ENCODE measurements around the gene LAPTM4A. TPM values are rescaled to one million over a fixed set of nuclear protein-coding genes. Genes with fewer than 3 reads are reported as not detected.

LAPTM4A gene
- total and polyA plus RNA-seq, 2 experiments from 2014 or later = 255 to 455 TPM

- H4K20me1 ChIP-seq (ENCODE audit: insufficient read depth, poor library complexity, severe bottlenecking) = peaks cover 41% of the 10 kb centered on the region
- H3K79me2 ChIP-seq = peaks cover 60% of the 10 kb centered on the region
- H3K9me3 ChIP-seq (ENCODE audit: low read depth) = no peaks in the 10 kb centered on the region
- no peak for DNase-seq (ENCODE audit: low spot score)
- no peak overlapping the region for H2AFZ ChIP-seq
- H3K27ac ChIP-seq = no peak overlapping the region
- H3K4me3 ChIP-seq = no peak overlapping the region
- H3K4me1 ChIP-seq (ENCODE audit: insufficient read depth) = no peaks in the 10 kb centered on the region
- H3K4me2 ChIP-seq = no peak overlapping the region
- TF ChIP-seq EZH2 (IDR thresholded peaks at IDR 0.05; ENCODE audit: borderline replicate concordance) = no peak
- TF ChIP-seq, protein P1, sequence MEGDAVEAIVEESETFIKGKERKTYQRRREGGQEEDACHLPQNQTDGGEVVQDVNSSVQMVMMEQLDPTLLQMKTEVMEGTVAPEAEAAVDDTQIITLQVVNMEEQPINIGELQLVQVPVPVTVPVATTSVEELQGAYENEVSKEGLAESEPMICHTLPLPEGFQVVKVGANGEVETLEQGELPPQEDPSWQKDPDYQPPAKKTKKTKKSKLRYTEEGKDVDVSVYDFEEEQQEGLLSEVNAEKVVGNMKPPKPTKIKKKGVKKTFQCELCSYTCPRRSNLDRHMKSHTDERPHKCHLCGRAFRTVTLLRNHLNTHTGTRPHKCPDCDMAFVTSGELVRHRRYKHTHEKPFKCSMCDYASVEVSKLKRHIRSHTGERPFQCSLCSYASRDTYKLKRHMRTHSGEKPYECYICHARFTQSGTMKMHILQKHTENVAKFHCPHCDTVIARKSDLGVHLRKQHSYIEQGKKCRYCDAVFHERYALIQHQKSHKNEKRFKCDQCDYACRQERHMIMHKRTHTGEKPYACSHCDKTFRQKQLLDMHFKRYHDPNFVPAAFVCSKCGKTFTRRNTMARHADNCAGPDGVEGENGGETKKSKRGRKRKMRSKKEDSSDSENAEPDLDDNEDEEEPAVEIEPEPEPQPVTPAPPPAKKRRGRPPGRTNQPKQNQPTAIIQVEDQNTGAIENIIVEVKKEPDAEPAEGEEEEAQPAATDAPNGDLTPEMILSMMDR (IDR thresholded peaks at IDR 0.05; ENCODE audit: poor library complexity) = no peak
- no peak for TF ChIP-seq EZH2phosphoT487 (IDR thresholded peaks at IDR 0.05; ENCODE audit: low read depth, severe bottlenecking, unreplicated experiment)
- WGBS (ENCODE audit: low lambda C conversion rate, missing lambda C conversion rate) = 73% methylated on average over 2 of the region's 2 CpGs
- no peaks in the 10 kb centered on the region for H3K27me3 ChIP-seq
- peaks cover 9% of the 10 kb centered on the region for H3K36me3 ChIP-seq (replicated peaks; ENCODE audit: insufficient read depth, low read depth)
- no peaks in the 10 kb centered on the region for H3K9me2 ChIP-seq (replicated peaks; ENCODE audit: insufficient read depth)
Observed at GRCh38 chr2:20034821-20035220, 16.6 kb downstream of the LAPTM4A start.

DNA sequence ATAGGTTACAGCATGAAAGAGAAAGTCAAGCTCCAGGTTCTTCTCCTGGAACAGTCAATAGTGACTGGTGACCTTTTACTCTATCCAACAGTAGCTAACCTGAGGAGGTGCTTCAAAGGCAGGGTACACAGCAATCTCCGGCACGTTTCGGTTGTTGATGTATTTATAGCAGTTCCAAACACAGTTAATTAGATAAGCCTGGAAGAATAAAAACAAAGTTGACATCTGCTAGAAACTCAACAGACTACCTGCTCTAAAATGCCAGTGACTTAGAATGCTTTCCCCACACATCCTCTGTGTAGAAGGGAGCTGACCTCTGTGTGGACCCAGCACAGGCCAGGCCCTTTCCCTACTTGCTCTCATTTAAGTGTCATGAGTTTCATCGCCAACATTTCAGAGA lies 17.2 kb downstream of the LAPTM4A start:
- TF ChIP-seq, protein P1 (IDR thresholded peaks at IDR 0.05; ENCODE audit: poor library complexity) = no peak
- TF ChIP-seq EZH2phosphoT487 (IDR thresholded peaks at IDR 0.05; ENCODE audit: low read depth, severe bottlenecking, unreplicated experiment) (no peak), EZH2 (IDR thresholded peaks at IDR 0.05; ENCODE audit: borderline replicate concordance) (no peak)
- Histone ChIP-seq H3K4me1 (ENCODE audit: insufficient read depth) (no peaks in the 10 kb centered on the region), H3K9me2 (replicated peaks; ENCODE audit: insufficient read depth) (no peaks in the 10 kb centered on the region), H3K9me3 (ENCODE audit: low read depth) (no peaks in the 10 kb centered on the region), H4K20me1 (ENCODE audit: insufficient read depth, poor library complexity, severe bottlenecking) (peaks cover 36% of the 10 kb centered on the region), H3K27me3 (no peaks in the 10 kb centered on the region), H3K27ac (no peak overlapping the region), H3K4me3 (no peak overlapping the region), H3K36me3 (replicated peaks; ENCODE audit: insufficient read depth, low read depth) (peaks cover 9% of the 10 kb centered on the region), H3K79me2 (peaks cover 58% of the 10 kb centered on the region), H2AFZ (no peak overlapping the region), H3K4me2 (no peak overlapping the region)
- no peak for DNase-seq (ENCODE audit: low spot score)
- 64% methylated on average over 4 of the region's 4 CpGs for WGBS (ENCODE audit: low lambda C conversion rate, missing lambda C conversion rate)

- H3K79me2 ChIP-seq = peaks cover 51% of the 10 kb centered on the region
- no peaks in the 10 kb centered on the region for H3K27me3 ChIP-seq
- DNase-seq (ENCODE audit: low spot score) = no peak
- no peak overlapping the region for H3K4me2 ChIP-seq
- no peak overlapping the region for H3K27ac ChIP-seq
- peaks cover 30% of the 10 kb centered on the region for H4K20me1 ChIP-seq (ENCODE audit: insufficient read depth, poor library complexity, severe bottlenecking)
- H3K4me3 ChIP-seq = no peak overlapping the region
- no peak overlapping the region for H2AFZ ChIP-seq
- no peaks in the 10 kb centered on the region for H3K9me3 ChIP-seq (ENCODE audit: low read depth)
- WGBS (ENCODE audit: low lambda C conversion rate, missing lambda C conversion rate) = 86% methylated on average over 3 of the region's 3 CpGs
- H3K9me2 ChIP-seq (replicated peaks; ENCODE audit: insufficient read depth) = no peaks in the 10 kb centered on the region
- peaks cover 9% of the 10 kb centered on the region for H3K36me3 ChIP-seq (replicated peaks; ENCODE audit: insufficient read depth, low read depth)
- no peak for TF ChIP-seq EZH2 (IDR thresholded peaks at IDR 0.05; ENCODE audit: borderline replicate concordance)
- H3K4me1 ChIP-seq (ENCODE audit: insufficient read depth) = no peaks in the 10 kb centered on the region
Observed at GRCh38 chr2:20033322-20033721, 18.1 kb downstream of the LAPTM4A start.

- Histone ChIP-seq H3K27me3 (no peaks in the 10 kb centered on the region), H3K4me3 (no peak overlapping the region), H3K9me3 (ENCODE audit: low read depth) (no peaks in the 10 kb centered on the region), H2AFZ (no peak overlapping the region), H3K9me2 (replicated peaks; ENCODE audit: insufficient read depth) (no peaks in the 10 kb centered on the region), H3K27ac (no peak overlapping the region), H4K20me1 (ENCODE audit: insufficient read depth, poor library complexity, severe bottlenecking) (peaks cover 7% of the 10 kb centered on the region), H3K4me1 (ENCODE audit: insufficient read depth) (no peaks in the 10 kb centered on the region), H3K36me3 (replicated peaks; ENCODE audit: insufficient read depth, low read depth) (peaks cover 9% of the 10 kb centered on the region), H3K4me2 (no peak overlapping the region), H3K79me2 (peaks cover 21% of the 10 kb centered on the region)
- 96% methylated on average over 6 of the region's 6 CpGs for WGBS (ENCODE audit: low lambda C conversion rate, missing lambda C conversion rate)
- no peak for DNase-seq (ENCODE audit: low spot score)
- TF ChIP-seq, protein P1 (IDR thresholded peaks at IDR 0.05; ENCODE audit: poor library complexity) = no peak
- TF ChIP-seq EZH2phosphoT487 (IDR thresholded peaks at IDR 0.05; ENCODE audit: low read depth, severe bottlenecking, unreplicated experiment) = no peak
- TF ChIP-seq EZH2 (IDR thresholded peaks at IDR 0.05; ENCODE audit: borderline replicate concordance) = no peak
Observed at GRCh38 chr2:20030224-20030623, 21.2 kb downstream of the LAPTM4A start.
